Hypothalamus (tissue), 51 donors: ENCODE data around the gene RPRML.
"Not testable (repeated sequence)": the region's sequence is repeated elsewhere in the genome, so short reads cannot be mapped to it uniquely, and the experiment has no call there.

Experiments used
- DNase-seq, 51 donors: peaks; one replicate each; lab custom pipeline; 2025; lab: John Stamatoyannopoulos, UW

The RPRML gene

GRCh38 chr17:46977348-46977747 lies 1.7 kb downstream of the RPRML start:
- no peak for DNase-seq

- no peak for DNase-seq
Measured at GRCh38 chr17:46976626-46977270, 2.3 kb downstream of the RPRML start.

GRCh38 chr17:46975287-46975686 lies 3.8 kb downstream of the RPRML start:
- no peak for DNase-seq

- no peak for DNase-seq
Measured at GRCh38 chr17:46974086-46974485, 5.0 kb downstream of the RPRML start.

GRCh38 chr17:46972346-46972745 lies 6.7 kb downstream of the RPRML start:
- DNase-seq, result no peak

- no peak for DNase-seq
Measured at GRCh38 chr17:46971647-46972300, 7.3 kb downstream of the RPRML start.

- no peak for DNase-seq
Measured at GRCh38 chr17:46968896-46969295, 10.2 kb downstream of the RPRML start.

- DNase-seq, result peak in 2 of 51 donors; percentile 30 to 80
Measured at GRCh38 chr17:46968224-46968834, 10.7 kb downstream of the RPRML start.

GRCh38 chr17:46964315-46965265 lies 14.5 kb downstream of the RPRML start:
- no peak for DNase-seq

- DNase-seq, result no peak
Measured at GRCh38 chr17:46963571-46963970, 15.5 kb downstream of the RPRML start.

GRCh38 chr17:46962374-46962790 lies 16.7 kb downstream of the RPRML start:
- DNase-seq, result no peak

- no peak for DNase-seq
Measured at GRCh38 chr17:46960152-46960551, 18.9 kb downstream of the RPRML start.

GRCh38 chr17:46958041-46958591 lies 20.9 kb downstream of the RPRML start:
- peak in 3 of 51 donors; percentile 39 to 82 (median 39) for DNase-seq

GRCh38 chr17:46953191-46953590 lies 25.9 kb downstream of the RPRML start:
- DNase-seq, result not testable (repeated sequence)

GRCh38 chr17:46952115-46952514 lies 26.9 kb downstream of the RPRML start:
- no peak for DNase-seq

- peak in 1 of 51 donors; percentile 47 for DNase-seq
Measured at GRCh38 chr17:46951706-46952105, 27.3 kb downstream of the RPRML start.

- peak in 16 of 51 donors; percentile 6 to 88 (median 18) for DNase-seq
Measured at GRCh38 chr17:46950997-46951621, 27.9 kb downstream of the RPRML start.

- no peak for DNase-seq
Measured at GRCh38 chr17:46950342-46950996, 28.6 kb downstream of the RPRML start.
